H1 (cell line): ENCODE measurements around the gene IFT122. TPM values are rescaled to one million over a fixed set of nuclear protein-coding genes. Genes with fewer than 3 reads are reported as not detected.
"Not testable (repeated sequence)": the region's sequence is repeated elsewhere in the genome, so short reads cannot be mapped to it uniquely, and the experiment has no call there.

Source experiments
- CTCF ChIA-PET: fragments of 300-600 bp; sonication (Branson Sonifier 250); formaldehyde crosslinking; loops from one replicate; lab custom pipeline; 2021; ENCODE audit not compliant: partially characterized antibody; lab: Charles Lee
- POLR2A ChIA-PET: fragments of 300-600 bp; sonication (Branson Sonifier 250); formaldehyde crosslinking; loops from one replicate; lab custom pipeline; 2021; ENCODE audit warnings: inconsistent platforms; ENCODE audit not compliant: partially characterized antibody; lab: Charles Lee
- DNase-seq, 2 experiments: peaks; one replicate each; pipeline versions ENCODE4 v3.0.0 to v3.0.0-alpha.2; 2010 to 2022; ENCODE audit warnings: low spot score in 2 of 2, low read depth in 1 of 2, mixed read lengths in 1 of 2
- FAIRE-seq: peaks from 2 replicates; lab custom pipeline; 2011; peaks lifted over from hg19 to GRCh38; lab: Jason Lieb, UNC
- H2AFZ ChIP-seq: 2 replicates; pipeline ENCODE4 v1.8.1; 2012; ENCODE audit warnings: low read length, inconsistent platforms
- H2AK5ac ChIP-seq: 2 replicates; pipeline ENCODE4 v1.6.1; 2013; ENCODE audit warnings: low read depth, low read length
- H2BK120ac ChIP-seq: replicated peaks from 2 replicates; pipeline ENCODE3; 2013; ENCODE audit warnings: low read depth, low read length, inconsistent platforms
- H2BK12ac ChIP-seq: 2 replicates; pipeline ENCODE4 v1.6.1; 2013; ENCODE audit warnings: low read depth, low read length
- H2BK15ac ChIP-seq: 2 replicates; pipeline ENCODE4 v1.6.1; 2013; ENCODE audit warnings: low read length
- H2BK20ac ChIP-seq: 2 replicates; pipeline ENCODE4 v1.6.1; 2013; ENCODE audit warnings: low read length
- H2BK5ac ChIP-seq: 2 replicates; pipeline ENCODE4 v1.6.1; 2013; ENCODE audit warnings: low read depth, low read length
- H3K14ac ChIP-seq: 2 replicates; pipeline ENCODE4 v1.6.1; 2013; ENCODE audit warnings: inconsistent platforms; ENCODE audit not compliant: insufficient read length
- H3K18ac ChIP-seq: 2 replicates; pipeline ENCODE4 v1.6.1; 2013; ENCODE audit warnings: low read length; ENCODE audit errors: extremely low read depth
- H3K23ac ChIP-seq: 2 replicates; pipeline ENCODE4 v1.6.1; 2013; ENCODE audit warnings: inconsistent platforms; ENCODE audit not compliant: insufficient read length
- H3K23me2 ChIP-seq: 2 replicates; pipeline ENCODE4 v1.6.1; 2013; ENCODE audit warnings: low read depth, low read length
- H3K27ac ChIP-seq: 2 replicates; pipeline ENCODE4 v1.6.1; 2011; ENCODE audit warnings: low read depth, low read length, inconsistent platforms
- H3K27me3 ChIP-seq, 4 experiments: replicated peaks in 1 of 4; 1 replicate in 1 of 4; 2 replicates in 3 of 4; pipeline versions ENCODE4 v1.6.1 to v1.8.1; 2011 to 2013; ENCODE audit warnings: low read length in 3 of 4, mild to moderate bottlenecking in 3 of 4, inconsistent platforms in 2 of 4, mixed read lengths in 2 of 4, moderate library complexity in 1 of 4; ENCODE audit not compliant: control insufficient read depth in 3 of 4, insufficient read depth in 3 of 4; ENCODE audit errors: extremely low read depth in 1 of 4
- H3K36me3 ChIP-seq, 4 experiments: 2 replicates each; pipeline versions ENCODE4 v1.6.1 to v1.8.1; 2011 to 2013; ENCODE audit warnings: mild to moderate bottlenecking in 4 of 4, low read length in 3 of 4, moderate library complexity in 2 of 4, control low read depth in 1 of 4, inconsistent platforms in 1 of 4; ENCODE audit not compliant: insufficient read depth in 4 of 4, control insufficient read depth in 2 of 4
- H3K4ac ChIP-seq: replicated peaks from 2 replicates; pipeline ENCODE3; 2013; ENCODE audit warnings: low read length, low read depth, mixed read lengths, inconsistent platforms; ENCODE audit not compliant: insufficient read length
- H3K4me1 ChIP-seq, 4 experiments: replicated peaks in 1 of 4; 1 replicate in 1 of 4; 2 replicates in 3 of 4; pipeline versions ENCODE4 v1.6.1 to v1.8.1; 2011 to 2013; ENCODE audit warnings: low read length in 3 of 4, inconsistent platforms in 2 of 4, mixed read lengths in 1 of 4; ENCODE audit not compliant: insufficient read depth in 4 of 4, control insufficient read depth in 3 of 4
- H3K4me2 ChIP-seq, 2 experiments: 2 replicates each; pipeline versions ENCODE4 v1.6.1 to v1.8.1; 2011 to 2013; ENCODE audit warnings: low read depth in 2 of 2, low read length in 2 of 2, control low read depth in 1 of 2, inconsistent platforms in 1 of 2, mild to moderate bottlenecking in 1 of 2; ENCODE audit not compliant: insufficient read depth in 1 of 2
- H3K4me3 ChIP-seq, 4 experiments: fragments of 200-600, 300-600 bp in 1 of 4; sonication (generic), shearing (Covaris generic), sonication (Bioruptor Twin) in 1 of 4; 2 replicates each; pipeline versions ENCODE4 v1.5.1 to v1.8.1; 2011 to 2016; ENCODE audit warnings: low read length in 4 of 4, low read depth in 3 of 4, control low read depth in 2 of 4, inconsistent platforms in 2 of 4, mild to moderate bottlenecking in 2 of 4, mixed read lengths in 1 of 4, moderate library complexity in 1 of 4; ENCODE audit not compliant: insufficient read depth in 2 of 4; ENCODE audit errors: extremely low read depth in 1 of 4
- H3K56ac ChIP-seq: replicated peaks from 2 replicates; pipeline ENCODE3; 2013; ENCODE audit warnings: low read depth, mild to moderate bottlenecking, mixed read lengths, low read length, inconsistent platforms; ENCODE audit not compliant: insufficient read length
- H3K79me1 ChIP-seq: 2 replicates; pipeline ENCODE4 v1.6.1; 2013; ENCODE audit warnings: low read depth, low read length, control low read depth
- H3K79me2 ChIP-seq, 2 experiments: 2 replicates each; pipeline versions ENCODE4 v1.6.1 to v1.8.1; 2012 to 2013; ENCODE audit warnings: low read length in 2 of 2, mild to moderate bottlenecking in 2 of 2, inconsistent platforms in 1 of 2; ENCODE audit not compliant: insufficient read depth in 2 of 2, control insufficient read depth in 1 of 2
- H3K9ac ChIP-seq, 4 experiments: replicated peaks in 1 of 4; 1 replicate in 1 of 4; 2 replicates in 3 of 4; pipeline versions ENCODE4 v1.6.1 to v1.8.1; 2011 to 2013; ENCODE audit warnings: low read depth in 3 of 4, low read length in 3 of 4, control low read depth in 2 of 4, mild to moderate bottlenecking in 2 of 4, moderate library complexity in 2 of 4, inconsistent platforms in 1 of 4; ENCODE audit errors: extremely low read depth in 1 of 4
- H3K9me3 ChIP-seq, 2 experiments: 2 replicates each; pipeline versions ENCODE4 v1.6.1 to v1.8.1; 2012 to 2013; ENCODE audit warnings: mild to moderate bottlenecking in 2 of 2, moderate library complexity in 2 of 2, control low read depth in 1 of 2, inconsistent platforms in 1 of 2, low read depth in 1 of 2, low read length in 1 of 2, mixed read lengths in 1 of 2; ENCODE audit not compliant: insufficient read depth in 2 of 2
- H4K20me1 ChIP-seq, 2 experiments: replicated peaks in 1 of 2; 2 replicates each; pipeline versions ENCODE3 to v1.8.1; 2011 to 2013; ENCODE audit warnings: inconsistent platforms in 2 of 2, low read length in 2 of 2, mild to moderate bottlenecking in 1 of 2; ENCODE audit not compliant: insufficient read depth in 2 of 2, control insufficient read depth in 1 of 2
- H4K5ac ChIP-seq: 2 replicates; pipeline ENCODE4 v1.6.1; 2013; ENCODE audit warnings: low read length, low read depth, mixed read lengths, inconsistent platforms; ENCODE audit not compliant: insufficient read length
- H4K8ac ChIP-seq: 2 replicates; pipeline ENCODE4 v1.8.0; 2013; ENCODE audit warnings: mild to moderate bottlenecking, moderate library complexity, low read length, inconsistent platforms; ENCODE audit not compliant: insufficient read depth; ENCODE audit errors: extremely low read depth
- H4K91ac ChIP-seq: replicated peaks from 2 replicates; pipeline ENCODE3; 2013; ENCODE audit warnings: low read length, mixed read lengths, inconsistent platforms; ENCODE audit not compliant: insufficient read length
- WGBS, 2 experiments: shearing (Covaris generic) in 1 of 2; methylation state at CpG; one replicate each; pipeline versions ENCODE4 v1.1.6 to v1.1.7; 2013 to 2015; ENCODE audit warnings: low lambda C conversion rate in 2 of 2, mixed read lengths in 2 of 2, inconsistent platforms in 1 of 2, low coverage in 1 of 2, missing lambda C conversion rate in 1 of 2; ENCODE audit not compliant: insufficient replicate concordance in 2 of 2, insufficient coverage in 1 of 2, insufficient read length in 1 of 2; ENCODE audit errors: extremely low coverage in 1 of 2, missing lambda C conversion rate in 1 of 2; 5-methylcytosine and 5-hydroxymethylcytosine counted together
- polyA plus RNA-seq, 7 experiments: library from polyadenylated mRNA; depleted of rRNA in 3 of 7; stranded (reverse) in 5 of 7; unstranded in 2 of 7; fragments of >200 nt in 5 of 7; fragments of 200-250 nt in 2 of 7; gene quantifications; 1 replicate in 5 of 7; 2 replicates in 1 of 7; 4 replicates in 1 of 7; pipeline versions ENCODE4 v1.2.1 to v1.2.3, GENCODE V29; 2011 to 2013; ENCODE audit warnings: missing spikeins in 2 of 7, mixed read lengths in 2 of 7
- total RNA-seq: library from RNA; stranded (reverse); fragmentation: NEBNext Ultra II Directional; extraction: Animal tissue kit (Norgen Biotek cat#: 25700); gene quantifications from 2 replicates; pipeline ENCODE4 v1.2.1, GENCODE V29; 2021

IFT122 gene
- total and polyA plus RNA-seq, 2 of the 8 experiments (the other 6 are each of a cell fraction or from before 2014, with no cell fraction given): 23.7 to 25.1 TPM

DNA sequence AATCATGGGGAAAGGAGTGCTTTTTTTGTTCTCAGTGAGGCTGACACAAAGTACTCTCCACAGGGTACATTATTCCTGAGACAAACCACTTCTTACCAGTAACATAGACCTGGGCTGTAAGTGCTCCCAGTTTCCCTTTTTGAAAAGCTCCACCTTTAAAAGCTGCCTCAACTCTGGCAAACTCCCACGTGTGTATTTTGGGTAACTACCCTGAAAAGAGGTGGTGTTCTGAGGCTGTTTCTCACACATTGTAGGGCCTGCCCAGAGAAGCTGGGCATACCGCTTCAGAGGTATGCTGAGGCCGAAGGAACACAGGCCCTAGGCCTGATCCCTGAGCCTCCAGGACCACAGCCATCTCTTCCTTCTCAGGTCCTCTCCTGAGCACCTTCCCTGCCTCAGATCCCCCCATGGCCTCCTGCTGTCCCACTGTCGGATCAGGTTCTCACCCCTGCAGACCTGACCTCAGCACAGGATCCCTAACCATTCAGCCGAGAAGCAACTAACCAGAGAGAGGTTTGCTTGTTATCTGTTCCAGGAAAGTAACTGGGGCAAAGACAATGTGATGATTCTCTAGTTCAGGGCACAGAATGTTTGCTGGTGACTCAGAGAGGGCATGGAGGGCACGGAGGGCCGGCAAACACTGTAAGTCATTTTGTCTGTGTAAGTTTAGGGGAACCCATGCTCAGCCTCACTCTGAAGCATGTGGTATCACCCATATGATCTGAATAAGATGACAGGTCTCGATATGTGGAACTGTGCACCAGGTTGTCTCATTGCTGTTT lies 47.7 kb upstream of the IFT122 start:
- H3K18ac ChIP-seq, H3K4me3 ChIP-seq, H3K27me3 ChIP-seq, H2BK5ac ChIP-seq, H3K4me2 ChIP-seq, H4K8ac ChIP-seq, H3K14ac ChIP-seq, H3K4me1 ChIP-seq, H3K9me3 ChIP-seq, H3K56ac ChIP-seq, H2BK12ac ChIP-seq, H3K79me1 ChIP-seq, POLR2A ChIA-PET, DNase-seq, H4K5ac ChIP-seq, H3K27ac ChIP-seq, FAIRE-seq, H4K91ac ChIP-seq, H3K4ac ChIP-seq, H3K23ac ChIP-seq, H2BK120ac ChIP-seq, H2BK15ac ChIP-seq, H3K23me2 ChIP-seq, H2AFZ ChIP-seq, H3K9ac ChIP-seq, H2BK20ac ChIP-seq, H2AK5ac ChIP-seq: not testable (repeated sequence)
- peaks cover 2 to 28% of the 10 kb centered on the region in 2 experiments; a peak in 3 of 4 replicates for H3K79me2 ChIP-seq
- WGBS, 2 experiments: 94% methylated on average over 8 of the region's 8 CpGs; no CpG with 5 or more reads in 1 of the 2 experiments
- H4K20me1 ChIP-seq: peaks cover 4 to 13% of the 10 kb centered on the region in 2 experiments
- peaks cover 7 to 37% (median 22%) of the 10 kb centered on the region in 4 experiments; a peak in 6 of 8 replicates for H3K36me3 ChIP-seq
- CTCF ChIA-PET: interaction anchor here (1.1 kb wide), 1 partner anchor 64 kb away, joined by 3 read pairs; no protein-coding TSS in a partner anchor
